H1 (cell line): ENCODE data around the gene MTAP. TPM values are rescaled to one million over a fixed set of nuclear protein-coding genes. Genes with fewer than 3 reads are reported as not detected.

Experiments used
- CTCF ChIA-PET: fragments of 300-600 bp; sonication (Branson Sonifier 250); formaldehyde crosslinking; loops from one replicate; lab custom pipeline; 2021; ENCODE audit not compliant: partially characterized antibody; lab: Charles Lee
- POLR2A ChIA-PET: fragments of 300-600 bp; sonication (Branson Sonifier 250); formaldehyde crosslinking; loops from one replicate; lab custom pipeline; 2021; ENCODE audit warnings: inconsistent platforms; ENCODE audit not compliant: partially characterized antibody; lab: Charles Lee
- DNase-seq, 2 experiments: peaks; one replicate each; pipeline versions ENCODE4 v3.0.0 to v3.0.0-alpha.2; 2010 to 2022; ENCODE audit warnings: low spot score in 2 of 2, low read depth in 1 of 2, mixed read lengths in 1 of 2
- FAIRE-seq: peaks from 2 replicates; lab custom pipeline; 2011; peaks lifted over from hg19 to GRCh38; lab: Jason Lieb, UNC
- H2AFZ ChIP-seq: 2 replicates; pipeline ENCODE4 v1.8.1; 2012; ENCODE audit warnings: low read length, inconsistent platforms
- H2AK5ac ChIP-seq: 2 replicates; pipeline ENCODE4 v1.6.1; 2013; ENCODE audit warnings: low read depth, low read length
- H2BK120ac ChIP-seq: replicated peaks from 2 replicates; pipeline ENCODE3; 2013; ENCODE audit warnings: low read depth, low read length, inconsistent platforms
- H2BK12ac ChIP-seq: 2 replicates; pipeline ENCODE4 v1.6.1; 2013; ENCODE audit warnings: low read depth, low read length
- H2BK15ac ChIP-seq: 2 replicates; pipeline ENCODE4 v1.6.1; 2013; ENCODE audit warnings: low read length
- H2BK20ac ChIP-seq: 2 replicates; pipeline ENCODE4 v1.6.1; 2013; ENCODE audit warnings: low read length
- H2BK5ac ChIP-seq: 2 replicates; pipeline ENCODE4 v1.6.1; 2013; ENCODE audit warnings: low read depth, low read length
- H3K14ac ChIP-seq: 2 replicates; pipeline ENCODE4 v1.6.1; 2013; ENCODE audit warnings: inconsistent platforms; ENCODE audit not compliant: insufficient read length
- H3K18ac ChIP-seq: 2 replicates; pipeline ENCODE4 v1.6.1; 2013; ENCODE audit warnings: low read length; ENCODE audit errors: extremely low read depth
- H3K23ac ChIP-seq: 2 replicates; pipeline ENCODE4 v1.6.1; 2013; ENCODE audit warnings: inconsistent platforms; ENCODE audit not compliant: insufficient read length
- H3K23me2 ChIP-seq: 2 replicates; pipeline ENCODE4 v1.6.1; 2013; ENCODE audit warnings: low read depth, low read length
- H3K27ac ChIP-seq: 2 replicates; pipeline ENCODE4 v1.6.1; 2011; ENCODE audit warnings: low read depth, low read length, inconsistent platforms
- H3K27me3 ChIP-seq, 4 experiments: replicated peaks in 1 of 4; 1 replicate in 1 of 4; 2 replicates in 3 of 4; pipeline versions ENCODE4 v1.6.1 to v1.8.1; 2011 to 2013; ENCODE audit warnings: low read length in 3 of 4, mild to moderate bottlenecking in 3 of 4, inconsistent platforms in 2 of 4, mixed read lengths in 2 of 4, moderate library complexity in 1 of 4; ENCODE audit not compliant: control insufficient read depth in 3 of 4, insufficient read depth in 3 of 4; ENCODE audit errors: extremely low read depth in 1 of 4
- H3K36me3 ChIP-seq, 4 experiments: 2 replicates each; pipeline versions ENCODE4 v1.6.1 to v1.8.1; 2011 to 2013; ENCODE audit warnings: mild to moderate bottlenecking in 4 of 4, low read length in 3 of 4, moderate library complexity in 2 of 4, control low read depth in 1 of 4, inconsistent platforms in 1 of 4; ENCODE audit not compliant: insufficient read depth in 4 of 4, control insufficient read depth in 2 of 4
- H3K4ac ChIP-seq: replicated peaks from 2 replicates; pipeline ENCODE3; 2013; ENCODE audit warnings: low read length, low read depth, mixed read lengths, inconsistent platforms; ENCODE audit not compliant: insufficient read length
- H3K4me1 ChIP-seq, 4 experiments: replicated peaks in 1 of 4; 1 replicate in 1 of 4; 2 replicates in 3 of 4; pipeline versions ENCODE4 v1.6.1 to v1.8.1; 2011 to 2013; ENCODE audit warnings: low read length in 3 of 4, inconsistent platforms in 2 of 4, mixed read lengths in 1 of 4; ENCODE audit not compliant: insufficient read depth in 4 of 4, control insufficient read depth in 3 of 4
- H3K4me2 ChIP-seq, 2 experiments: 2 replicates each; pipeline versions ENCODE4 v1.6.1 to v1.8.1; 2011 to 2013; ENCODE audit warnings: low read depth in 2 of 2, low read length in 2 of 2, control low read depth in 1 of 2, inconsistent platforms in 1 of 2, mild to moderate bottlenecking in 1 of 2; ENCODE audit not compliant: insufficient read depth in 1 of 2
- H3K4me3 ChIP-seq, 4 experiments: fragments of 200-600, 300-600 bp in 1 of 4; sonication (generic), shearing (Covaris generic), sonication (Bioruptor Twin) in 1 of 4; 2 replicates each; pipeline versions ENCODE4 v1.5.1 to v1.8.1; 2011 to 2016; ENCODE audit warnings: low read length in 4 of 4, low read depth in 3 of 4, control low read depth in 2 of 4, inconsistent platforms in 2 of 4, mild to moderate bottlenecking in 2 of 4, mixed read lengths in 1 of 4, moderate library complexity in 1 of 4; ENCODE audit not compliant: insufficient read depth in 2 of 4; ENCODE audit errors: extremely low read depth in 1 of 4
- H3K56ac ChIP-seq: replicated peaks from 2 replicates; pipeline ENCODE3; 2013; ENCODE audit warnings: low read depth, mild to moderate bottlenecking, mixed read lengths, low read length, inconsistent platforms; ENCODE audit not compliant: insufficient read length
- H3K79me1 ChIP-seq: 2 replicates; pipeline ENCODE4 v1.6.1; 2013; ENCODE audit warnings: low read depth, low read length, control low read depth
- H3K79me2 ChIP-seq, 2 experiments: 2 replicates each; pipeline versions ENCODE4 v1.6.1 to v1.8.1; 2012 to 2013; ENCODE audit warnings: low read length in 2 of 2, mild to moderate bottlenecking in 2 of 2, inconsistent platforms in 1 of 2; ENCODE audit not compliant: insufficient read depth in 2 of 2, control insufficient read depth in 1 of 2
- H3K9ac ChIP-seq, 4 experiments: replicated peaks in 1 of 4; 1 replicate in 1 of 4; 2 replicates in 3 of 4; pipeline versions ENCODE4 v1.6.1 to v1.8.1; 2011 to 2013; ENCODE audit warnings: low read depth in 3 of 4, low read length in 3 of 4, control low read depth in 2 of 4, mild to moderate bottlenecking in 2 of 4, moderate library complexity in 2 of 4, inconsistent platforms in 1 of 4; ENCODE audit errors: extremely low read depth in 1 of 4
- H3K9me3 ChIP-seq, 2 experiments: 2 replicates each; pipeline versions ENCODE4 v1.6.1 to v1.8.1; 2012 to 2013; ENCODE audit warnings: mild to moderate bottlenecking in 2 of 2, moderate library complexity in 2 of 2, control low read depth in 1 of 2, inconsistent platforms in 1 of 2, low read depth in 1 of 2, low read length in 1 of 2, mixed read lengths in 1 of 2; ENCODE audit not compliant: insufficient read depth in 2 of 2
- H4K20me1 ChIP-seq, 2 experiments: replicated peaks in 1 of 2; 2 replicates each; pipeline versions ENCODE3 to v1.8.1; 2011 to 2013; ENCODE audit warnings: inconsistent platforms in 2 of 2, low read length in 2 of 2, mild to moderate bottlenecking in 1 of 2; ENCODE audit not compliant: insufficient read depth in 2 of 2, control insufficient read depth in 1 of 2
- H4K5ac ChIP-seq: 2 replicates; pipeline ENCODE4 v1.6.1; 2013; ENCODE audit warnings: low read length, low read depth, mixed read lengths, inconsistent platforms; ENCODE audit not compliant: insufficient read length
- H4K8ac ChIP-seq: 2 replicates; pipeline ENCODE4 v1.8.0; 2013; ENCODE audit warnings: mild to moderate bottlenecking, moderate library complexity, low read length, inconsistent platforms; ENCODE audit not compliant: insufficient read depth; ENCODE audit errors: extremely low read depth
- H4K91ac ChIP-seq: replicated peaks from 2 replicates; pipeline ENCODE3; 2013; ENCODE audit warnings: low read length, mixed read lengths, inconsistent platforms; ENCODE audit not compliant: insufficient read length
- BCL11A ChIP-seq, 2 experiments: IDR thresholded peaks; one replicate each; pipeline ENCODE4 v1.6.1; 2011; ENCODE audit warnings: low read depth in 2 of 2, low read length in 2 of 2, mild to moderate bottlenecking in 2 of 2
- EGR1 ChIP-seq: IDR thresholded peaks from 2 replicates; pipeline ENCODE4 v1.6.1; 2011; ENCODE audit warnings: low read depth, low read length, borderline replicate concordance
- FOSL1 ChIP-seq: IDR thresholded peaks from 2 replicates; pipeline ENCODE4 v1.6.1; 2011; ENCODE audit warnings: mild to moderate bottlenecking, low read depth, low read length, moderate library complexity; ENCODE audit not compliant: insufficient read depth
- GTF2F1 ChIP-seq: IDR thresholded peaks from 2 replicates; pipeline ENCODE4 v1.6.1; 2012; ENCODE audit warnings: low read depth, low read length, improper control_type of control experiment, borderline replicate concordance
- KDM5A ChIP-seq: fragments of 200-600 bp; IDR thresholded peaks from 2 replicates; pipeline ENCODE4 v1.7.1; 2012; ENCODE audit warnings: mild to moderate bottlenecking, low read length, inconsistent platforms, mixed read lengths
- RFX5 ChIP-seq: IDR thresholded peaks from 2 replicates; pipeline ENCODE4 v1.6.1; 2011; ENCODE audit warnings: low read depth, low read length, improper control_type of control experiment, borderline replicate concordance
- SP4 ChIP-seq: IDR thresholded peaks from 2 replicates; pipeline ENCODE4 v1.6.1; 2012; ENCODE audit warnings: low read length, inconsistent platforms
- TBP ChIP-seq: IDR thresholded peaks from 2 replicates; pipeline ENCODE4 v1.6.1; 2011; ENCODE audit warnings: low read depth, low read length, improper control_type of control experiment
- YY1 ChIP-seq: IDR thresholded peaks from 2 replicates; pipeline ENCODE4 v1.6.1; 2011; ENCODE audit warnings: low read depth, mild to moderate bottlenecking, low read length
- WGBS, 2 experiments: shearing (Covaris generic) in 1 of 2; methylation state at CpG; one replicate each; pipeline versions ENCODE4 v1.1.6 to v1.1.7; 2013 to 2015; ENCODE audit warnings: low lambda C conversion rate in 2 of 2, mixed read lengths in 2 of 2, inconsistent platforms in 1 of 2, low coverage in 1 of 2, missing lambda C conversion rate in 1 of 2; ENCODE audit not compliant: insufficient replicate concordance in 2 of 2, insufficient coverage in 1 of 2, insufficient read length in 1 of 2; ENCODE audit errors: extremely low coverage in 1 of 2, missing lambda C conversion rate in 1 of 2; 5-methylcytosine and 5-hydroxymethylcytosine counted together
- polyA plus RNA-seq, 7 experiments: library from polyadenylated mRNA; depleted of rRNA in 3 of 7; stranded (reverse) in 5 of 7; unstranded in 2 of 7; fragments of >200 nt in 5 of 7; fragments of 200-250 nt in 2 of 7; gene quantifications; 1 replicate in 5 of 7; 2 replicates in 1 of 7; 4 replicates in 1 of 7; pipeline versions ENCODE4 v1.2.1 to v1.2.3, GENCODE V29; 2011 to 2013; ENCODE audit warnings: missing spikeins in 2 of 7, mixed read lengths in 2 of 7
- total RNA-seq: library from RNA; stranded (reverse); fragmentation: NEBNext Ultra II Directional; extraction: Animal tissue kit (Norgen Biotek cat#: 25700); gene quantifications from 2 replicates; pipeline ENCODE4 v1.2.1, GENCODE V29; 2021
- TF ChIP-seq, protein P1 (sequence below): IDR thresholded peaks from 2 replicates; pipeline ENCODE4 v1.6.1; 2011; ENCODE audit warnings: low read length, improper control_type of control experiment

MTAP gene
- total and polyA plus RNA-seq, 2 of the 8 experiments (the other 6 are each of a cell fraction or from before 2014, with no cell fraction given): 16.4 to 100 TPM

DNA sequence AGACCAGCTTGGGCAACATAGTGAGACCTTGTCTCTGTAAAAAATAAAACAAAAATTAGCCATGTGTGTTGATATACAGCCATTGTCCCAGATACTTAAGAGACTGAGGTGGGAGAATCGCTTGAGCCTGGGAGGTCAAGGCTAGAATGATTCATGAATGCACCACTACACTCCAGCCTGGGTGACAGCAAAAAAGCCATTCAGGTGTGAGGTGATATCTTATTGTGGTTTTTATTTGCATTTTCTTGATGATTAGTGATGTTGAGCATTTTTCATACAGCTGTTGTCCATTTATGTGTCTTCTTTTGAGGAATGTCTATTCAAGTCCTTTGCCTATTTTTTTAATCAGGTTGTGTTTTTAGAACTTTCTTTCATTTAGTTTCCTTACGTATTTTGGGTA is 23.2 kb downstream of the MTAP start:
- Histone ChIP-seq H2BK120ac (no peak overlapping the region), H3K56ac (no peak overlapping the region), H4K8ac (no peak overlapping the region), H3K4me3 (no peak overlapping the region), H3K79me2 (peaks cover 0 to 58% of the 10 kb centered on the region in 2 experiments; a peak in 2 of 4 replicates), H3K4me2 (no peak overlapping the region), H4K5ac (no peak overlapping the region), H2BK15ac (no peak overlapping the region), H3K14ac (no peak overlapping the region), H4K20me1 (peaks cover 0 to 5% of the 10 kb centered on the region in 2 experiments), H2AK5ac (no peak overlapping the region), H2AFZ (no peak overlapping the region), H3K23me2 (no peaks in the 10 kb centered on the region), H3K18ac (no peak overlapping the region), H2BK12ac (no peak overlapping the region), H3K36me3 (peaks cover 6 to 61% (median 41%) of the 10 kb centered on the region in 4 experiments; a peak in 7 of 8 replicates), H3K23ac (no peak overlapping the region), H3K4me1 (no peaks in the 10 kb centered on the region), H3K27me3 (no peaks in the 10 kb centered on the region), H4K91ac (no peak overlapping the region), H3K4ac (no peak overlapping the region), H2BK5ac (no peak overlapping the region), H2BK20ac (no peak overlapping the region), H3K79me1 (peaks cover 5% of the 10 kb centered on the region; the same call in 1 of the 2 replicates), H3K9me3 (peaks cover 7 to 13% of the 10 kb centered on the region in 2 experiments; a peak in 3 of 4 replicates), H3K27ac (no peak overlapping the region), H3K9ac (no peak overlapping the region)
- no peak for TF ChIP-seq FOSL1
- no peak for TF ChIP-seq RFX5
- TF ChIP-seq EGR1: no peak
- no peak for TF ChIP-seq GTF2F1
- TF ChIP-seq KDM5A: no peak
- TF ChIP-seq, protein P1, sequence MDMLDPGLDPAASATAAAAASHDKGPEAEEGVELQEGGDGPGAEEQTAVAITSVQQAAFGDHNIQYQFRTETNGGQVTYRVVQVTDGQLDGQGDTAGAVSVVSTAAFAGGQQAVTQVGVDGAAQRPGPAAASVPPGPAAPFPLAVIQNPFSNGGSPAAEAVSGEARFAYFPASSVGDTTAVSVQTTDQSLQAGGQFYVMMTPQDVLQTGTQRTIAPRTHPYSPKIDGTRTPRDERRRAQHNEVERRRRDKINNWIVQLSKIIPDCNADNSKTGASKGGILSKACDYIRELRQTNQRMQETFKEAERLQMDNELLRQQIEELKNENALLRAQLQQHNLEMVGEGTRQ: no peak
- TF ChIP-seq SP4: no peak
- no peak for TF ChIP-seq YY1
- no peak for TF ChIP-seq TBP
- TF ChIP-seq BCL11A (IDR thresholded peaks at IDR 0.05; ENCODE audit: low read depth in 2 of 2, low read length in 2 of 2): no peak
- 95% methylated on average over 2 of the region's 2 CpGs; no CpG with 5 or more reads in 1 of the 2 experiments for WGBS, 2 experiments
- CTCF ChIA-PET: interaction anchor here (3.2 kb wide), 1 partner anchor 13 kb away, joined by 9 read pairs; no protein-coding TSS in a partner anchor
- no peak for FAIRE-seq
- POLR2A ChIA-PET: no interaction called here
- DNase-seq: no peak
